IPS DF 19.7 (cell line): ENCODE measurements around the gene SEPSECS.

Experiments
- DNase-seq: peaks from one replicate; pipeline ENCODE4 v3.0.0-alpha.2; 2013; ENCODE audit warnings: low read depth, low spot score

The SEPSECS gene

GRCh38 chr4:25110527-25111329 is 49.5 kb downstream of the SEPSECS start:
- no peak for DNase-seq

GRCh38 chr4:25109511-25109910 is 50.7 kb downstream of the SEPSECS start:
- no peak for DNase-seq

- no peak for DNase-seq
These were observed 51.7 kb downstream of the SEPSECS start for GRCh38 chr4:25108556-25108955.

GRCh38 chr4:25107827-25108516 is 52.3 kb downstream of the SEPSECS start:
- DNase-seq, result no peak

- no peak for DNase-seq
These were observed 53.7 kb downstream of the SEPSECS start for GRCh38 chr4:25106363-25107151.

GRCh38 chr4:25104591-25104990 is 55.7 kb downstream of the SEPSECS start:
- no peak for DNase-seq

GRCh38 chr4:25103418-25103817 is 56.8 kb downstream of the SEPSECS start:
- DNase-seq, result no peak

- no peak for DNase-seq
These were observed 58.4 kb downstream of the SEPSECS start for GRCh38 chr4:25101836-25102235.

- no peak for DNase-seq
These were observed 59.5 kb downstream of the SEPSECS start for GRCh38 chr4:25100710-25101109.

GRCh38 chr4:25100021-25100555 is 60.2 kb downstream of the SEPSECS start:
- DNase-seq, result no peak

GRCh38 chr4:25098964-25099891 is 61.0 kb downstream of the SEPSECS start:
- no peak for DNase-seq

GRCh38 chr4:25096981-25097443 is 63.2 kb downstream of the SEPSECS start:
- DNase-seq, result no peak

- no peak for DNase-seq
These were observed 63.8 kb downstream of the SEPSECS start for GRCh38 chr4:25096251-25096980.

GRCh38 chr4:25095837-25096236 is 64.4 kb downstream of the SEPSECS start:
- no peak for DNase-seq

GRCh38 chr4:25092139-25092538 is 68.1 kb downstream of the SEPSECS start:
- DNase-seq, result no peak

GRCh38 chr4:25090516-25090915 is 69.7 kb downstream of the SEPSECS start:
- no peak for DNase-seq

- no peak for DNase-seq
These were observed 71.0 kb downstream of the SEPSECS start for GRCh38 chr4:25089051-25089763.

- no peak for DNase-seq
These were observed 71.9 kb downstream of the SEPSECS start for GRCh38 chr4:25088093-25088952.

- no peak for DNase-seq
These were observed 74.6 kb downstream of the SEPSECS start for GRCh38 chr4:25085671-25086070.
